IPS DF 19.7 (cell line): ENCODE data around the gene RNF151.
"Not testable (repeated sequence)": the region's sequence is repeated elsewhere in the genome, so short reads cannot be mapped to it uniquely, and the experiment has no call there.

ENCODE experiments used
- DNase-seq: peaks from one replicate; pipeline ENCODE4 v3.0.0-alpha.2; 2013; ENCODE audit warnings: low read depth, low spot score

The RNF151 gene

DNA sequence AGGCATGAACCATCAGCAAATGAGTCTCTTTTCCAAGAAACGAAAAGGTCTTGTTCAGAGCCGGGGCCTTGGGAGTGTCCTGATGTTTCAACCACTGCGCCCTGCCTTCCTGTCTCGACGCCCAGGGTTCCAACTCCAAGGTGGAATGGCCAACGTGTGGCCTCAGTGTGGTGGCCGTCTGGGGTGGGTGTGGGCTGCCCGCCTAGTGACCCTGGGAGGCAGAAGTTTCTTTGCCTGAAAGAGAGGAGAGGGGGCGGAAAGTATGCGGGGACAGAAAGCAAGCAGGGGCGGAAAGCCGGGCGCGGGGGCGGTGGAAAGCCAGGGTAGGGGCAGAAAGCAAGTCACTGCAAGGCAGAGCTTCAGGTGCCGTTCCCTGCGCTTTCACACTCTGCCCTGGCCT lies 27.7 kb upstream of the RNF151 start:
- no peak for DNase-seq

DNA sequence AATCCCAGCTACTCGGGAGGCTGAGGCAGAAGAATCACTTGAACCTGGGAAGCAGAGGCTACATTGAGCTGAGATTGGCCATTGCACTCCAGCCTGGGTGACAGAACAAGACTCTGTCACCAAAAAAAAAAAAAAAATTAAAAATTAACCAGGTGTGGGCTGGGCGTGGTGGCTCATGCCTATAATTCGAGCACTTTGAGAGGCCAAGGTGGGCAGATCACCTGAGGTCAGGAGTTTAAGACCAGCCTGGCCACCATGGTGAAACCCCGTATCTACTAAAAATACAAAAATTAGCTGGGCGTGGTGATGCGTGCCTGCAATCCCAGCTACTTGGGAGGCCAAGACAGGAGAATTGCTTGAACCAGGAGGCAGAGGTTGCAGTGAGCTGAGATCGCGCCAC lies 26.8 kb upstream of the RNF151 start:
- DNase-seq = not testable (repeated sequence)

DNA sequence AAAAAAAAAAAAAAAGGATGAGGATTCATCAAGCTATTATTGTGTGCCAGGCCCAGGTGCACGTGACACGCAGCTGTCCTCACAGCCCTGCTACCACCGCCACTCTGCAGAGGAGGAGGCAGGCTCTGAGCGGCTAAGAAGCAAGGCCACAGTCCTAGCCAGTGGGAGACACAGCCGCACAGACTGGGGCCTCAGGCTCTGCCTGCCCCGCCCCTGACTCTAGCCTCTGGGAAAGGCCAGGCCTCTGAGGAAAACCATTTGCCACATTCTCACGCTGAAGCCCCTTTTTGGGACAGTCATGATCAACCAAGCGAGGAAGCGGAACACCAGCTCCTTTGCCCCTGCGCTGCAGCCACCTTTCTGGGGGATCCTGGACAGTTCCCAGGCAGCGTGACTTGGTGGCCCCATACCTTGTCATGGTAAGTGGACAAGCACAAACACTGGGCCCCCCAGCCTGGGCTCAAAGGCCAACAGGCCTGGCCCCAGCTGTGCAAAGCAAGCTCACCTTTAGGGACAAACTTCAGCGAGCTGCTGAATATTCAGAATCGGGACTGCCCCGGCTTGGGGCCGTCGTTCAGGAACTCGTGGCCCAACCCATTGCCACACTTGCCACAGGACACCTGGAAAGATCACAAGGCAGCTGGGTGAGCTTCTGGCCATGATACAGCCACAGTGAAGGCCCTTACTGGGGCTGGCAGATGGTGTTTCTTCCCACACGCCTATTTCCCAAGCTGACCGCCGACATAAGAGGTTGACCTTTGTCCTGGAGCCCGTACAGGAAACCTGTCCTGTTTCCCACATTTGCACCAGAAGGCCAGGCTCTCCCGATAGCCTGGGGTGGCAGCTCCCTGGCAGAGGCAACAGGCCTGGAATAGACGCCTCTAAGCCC lies 26.1 kb upstream of the RNF151 start:
- no peak for DNase-seq

DNA sequence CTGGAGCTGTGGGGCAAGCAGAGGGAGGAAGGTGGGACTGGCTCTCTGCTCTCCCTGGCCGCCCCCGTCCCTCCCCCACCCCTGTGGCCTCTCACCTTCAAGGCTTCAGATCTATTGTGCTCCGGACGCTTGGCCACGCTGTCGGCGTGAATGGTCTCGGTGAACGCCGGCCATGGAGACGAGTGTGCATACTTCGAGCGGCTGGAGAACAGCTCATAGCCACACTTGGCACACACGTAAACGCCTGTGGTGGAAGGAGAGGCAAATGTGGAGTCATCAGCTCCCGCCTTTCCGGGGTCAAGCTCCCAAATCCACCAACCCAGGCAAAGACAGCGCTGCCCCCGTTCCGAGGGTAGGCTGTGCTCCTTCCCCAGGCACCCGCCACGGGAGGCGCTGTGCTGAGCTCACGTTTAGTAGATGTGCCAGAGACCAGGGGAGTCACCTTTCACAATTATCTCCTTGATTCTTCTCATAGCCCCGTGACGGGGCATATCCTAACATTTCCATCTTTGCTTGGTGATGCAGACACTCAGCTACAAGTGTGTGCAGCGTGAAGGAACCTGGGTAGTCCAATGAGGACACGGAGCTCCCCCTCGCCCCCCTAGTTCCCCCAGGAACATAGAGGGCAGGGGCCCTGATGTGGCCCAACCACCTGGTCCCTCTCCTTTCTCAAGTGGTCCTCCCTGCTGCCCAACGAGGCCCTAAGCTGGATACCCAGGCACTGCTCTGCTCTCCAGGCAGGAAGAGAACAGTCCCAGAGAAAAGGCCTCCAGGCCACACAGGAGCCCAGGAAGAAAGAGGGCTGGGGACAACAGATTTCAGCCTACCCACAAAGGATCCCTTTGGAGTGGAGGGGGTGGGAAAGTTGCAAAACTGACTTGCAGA lies 25.3 kb upstream of the RNF151 start:
- DNase-seq = no peak

DNA sequence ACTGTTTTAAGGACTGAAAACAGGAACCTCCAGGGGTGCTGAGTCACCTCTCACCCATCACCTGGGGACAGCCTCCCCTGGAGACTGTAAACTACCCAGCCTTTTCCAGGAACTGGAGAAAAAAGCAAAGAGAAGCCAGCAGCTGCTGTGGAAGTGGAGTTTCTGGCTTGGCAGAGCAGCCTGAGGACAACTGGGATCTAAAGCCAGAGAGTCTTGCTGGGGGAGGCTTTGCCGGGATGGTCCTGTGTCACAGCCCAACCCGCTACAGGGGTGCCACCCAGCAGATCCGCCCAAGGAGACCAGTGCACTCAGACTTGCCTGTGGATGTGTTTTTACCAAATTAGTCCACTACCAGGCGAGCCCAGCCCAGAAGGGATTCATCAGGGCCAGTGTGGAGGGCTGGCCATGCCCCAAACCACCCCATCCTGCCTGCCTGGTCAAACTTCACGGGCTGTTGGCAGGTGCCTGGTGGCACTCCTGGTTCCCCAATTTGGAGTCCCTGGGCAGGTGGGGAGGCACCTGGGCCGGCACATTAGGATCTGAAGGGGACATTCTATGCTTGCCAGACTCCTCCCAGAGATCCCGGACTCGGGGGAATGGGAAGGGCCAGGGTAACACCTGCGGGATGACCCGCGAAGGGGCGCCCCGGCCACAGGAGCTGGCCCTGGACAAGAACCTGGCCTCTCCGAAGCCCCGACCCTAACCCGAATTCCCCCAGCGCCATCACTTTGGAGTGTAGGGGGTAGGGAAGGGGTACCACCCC lies 24.4 kb upstream of the RNF151 start:
- DNase-seq = no peak

- DNase-seq = no peak
Measured at GRCh38 chr16:1942810-1943726, 23.6 kb upstream of the RNF151 start, which contains the start of gene MSRB1. Gene MSRB1, minus strand, starts transcription at chr16:1943199. Its CDS starts 43 bp downstream, at chr16:1943156.

- DNase-seq = no peak
Measured at GRCh38 chr16:1944612-1945199, 21.9 kb upstream of the RNF151 start.

DNA sequence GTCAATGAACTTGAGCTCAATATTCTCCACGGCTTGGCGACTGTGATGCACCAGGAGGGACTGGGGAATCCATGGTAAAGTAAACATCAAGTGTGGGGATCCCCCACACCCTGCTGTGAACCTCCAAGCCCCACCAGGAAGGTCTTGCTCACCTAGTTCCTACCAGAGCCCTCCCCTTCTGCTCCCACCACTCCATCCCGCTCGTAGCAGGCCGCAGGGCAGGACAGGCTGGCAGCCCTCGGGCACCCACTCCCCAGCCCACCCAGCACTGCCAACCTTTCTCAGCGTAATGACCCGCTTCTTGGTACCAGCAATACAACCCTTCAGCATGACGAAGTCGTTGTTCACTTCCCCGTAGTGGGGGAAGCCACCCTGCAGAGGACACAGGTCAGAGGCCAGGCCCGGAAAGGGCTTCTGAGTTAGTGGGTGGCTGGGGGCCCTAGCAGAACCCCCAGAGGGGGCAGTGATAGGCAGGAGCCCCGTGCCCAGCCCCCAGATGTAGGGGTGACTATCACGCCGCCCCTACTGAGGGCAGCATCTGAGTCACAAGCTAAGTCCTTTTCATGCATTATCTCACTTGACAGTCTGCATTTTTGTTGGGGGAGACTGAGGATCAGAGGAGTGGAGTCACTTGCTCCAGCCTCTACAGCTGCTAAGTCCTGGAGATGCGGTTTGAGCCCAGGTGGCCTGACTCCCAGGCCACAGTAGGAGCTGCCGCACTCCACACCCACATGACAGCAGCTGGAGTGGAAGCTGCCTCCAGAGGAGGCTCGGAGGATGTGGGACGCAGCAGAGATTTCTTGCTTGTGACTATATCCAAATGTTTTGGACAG lies 20.9 kb upstream of the RNF151 start:
- DNase-seq = no peak

- DNase-seq = no peak
Measured at GRCh38 chr16:1946495-1947368, 19.9 kb upstream of the RNF151 start.

DNA sequence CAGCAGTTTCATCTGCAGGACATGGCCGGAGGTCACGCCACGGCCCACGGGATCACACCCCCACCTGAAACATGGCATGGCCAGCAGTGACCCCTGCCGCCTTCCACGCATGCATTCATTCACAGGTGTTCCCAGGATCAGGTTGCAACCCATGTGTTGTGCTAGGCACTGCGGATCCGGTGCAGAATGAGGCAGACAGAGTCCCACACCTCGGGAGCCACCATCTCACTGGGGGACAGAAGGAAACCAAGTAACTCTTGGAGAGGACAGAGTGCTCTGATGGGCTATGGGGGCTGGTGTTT lies 19.3 kb upstream of the RNF151 start:
- no peak for DNase-seq

DNA sequence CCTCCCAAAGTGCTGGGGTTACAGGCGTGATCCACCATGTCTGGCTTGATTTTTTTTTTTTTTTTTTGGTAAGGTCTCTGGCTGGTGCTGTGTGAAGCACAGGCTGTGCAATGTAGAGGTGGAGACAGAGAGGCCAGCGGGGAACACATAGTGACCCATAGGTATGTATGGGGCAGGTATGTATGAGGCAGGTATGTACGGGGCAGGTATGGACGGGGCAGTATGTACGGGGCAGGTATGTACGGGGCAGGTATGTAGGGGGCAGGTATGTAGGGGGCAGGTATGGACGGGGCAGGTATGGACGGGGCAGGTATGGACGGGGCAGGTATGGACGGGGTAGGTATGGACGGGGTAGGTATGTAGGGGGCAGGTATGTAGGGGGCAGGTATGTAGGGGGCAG lies 17.1 kb upstream of the RNF151 start:
- no peak for DNase-seq

- DNase-seq = no peak
Measured at GRCh38 chr16:1950047-1950446, 16.6 kb upstream of the RNF151 start.

- no peak for DNase-seq
Measured at GRCh38 chr16:1950559-1950958, 16.1 kb upstream of the RNF151 start.

DNA sequence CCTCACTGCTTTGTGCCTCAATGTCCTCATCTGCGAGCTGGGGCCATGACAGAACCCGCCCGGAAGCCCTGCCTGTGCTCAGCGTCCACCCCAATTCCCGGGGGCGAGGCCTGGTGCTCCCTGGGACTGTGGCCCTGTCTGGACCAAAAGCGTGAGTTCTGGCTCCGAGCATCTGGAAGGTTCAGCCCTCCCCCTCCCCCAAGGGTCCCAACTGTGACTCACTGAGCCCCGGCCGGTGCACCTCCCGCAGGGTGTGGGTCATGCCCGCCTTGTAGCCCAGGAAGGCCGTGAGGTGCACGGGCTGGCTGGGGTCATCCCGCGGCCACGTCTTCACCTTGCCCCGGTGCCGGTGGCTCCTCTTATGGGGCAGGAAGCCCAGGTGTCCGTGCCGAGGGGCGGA lies 12.9 kb upstream of the RNF151 start:
- DNase-seq = no peak

- not testable (repeated sequence) for DNase-seq
Measured at GRCh38 chr16:1957434-1958142, 9.1 kb upstream of the RNF151 start.

DNA sequence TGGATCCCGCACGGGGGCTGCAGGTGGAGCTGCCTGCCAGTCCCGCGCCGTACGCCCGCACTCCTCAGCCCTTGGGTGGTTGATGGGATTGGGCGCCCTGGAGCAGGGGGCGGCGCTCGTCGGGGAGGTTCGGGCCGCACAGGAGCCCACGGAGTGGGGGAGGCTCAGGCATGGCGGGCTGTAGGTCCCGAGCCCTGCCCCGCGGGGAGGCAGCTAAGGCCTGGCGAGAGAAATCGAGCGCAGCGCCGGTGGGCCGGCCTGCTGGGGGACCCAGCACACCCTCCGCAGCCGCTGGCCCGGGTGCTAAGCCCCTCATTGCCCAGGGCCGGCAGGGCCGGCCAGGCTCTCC lies 8.5 kb upstream of the RNF151 start:
- not testable (repeated sequence) for DNase-seq

DNA sequence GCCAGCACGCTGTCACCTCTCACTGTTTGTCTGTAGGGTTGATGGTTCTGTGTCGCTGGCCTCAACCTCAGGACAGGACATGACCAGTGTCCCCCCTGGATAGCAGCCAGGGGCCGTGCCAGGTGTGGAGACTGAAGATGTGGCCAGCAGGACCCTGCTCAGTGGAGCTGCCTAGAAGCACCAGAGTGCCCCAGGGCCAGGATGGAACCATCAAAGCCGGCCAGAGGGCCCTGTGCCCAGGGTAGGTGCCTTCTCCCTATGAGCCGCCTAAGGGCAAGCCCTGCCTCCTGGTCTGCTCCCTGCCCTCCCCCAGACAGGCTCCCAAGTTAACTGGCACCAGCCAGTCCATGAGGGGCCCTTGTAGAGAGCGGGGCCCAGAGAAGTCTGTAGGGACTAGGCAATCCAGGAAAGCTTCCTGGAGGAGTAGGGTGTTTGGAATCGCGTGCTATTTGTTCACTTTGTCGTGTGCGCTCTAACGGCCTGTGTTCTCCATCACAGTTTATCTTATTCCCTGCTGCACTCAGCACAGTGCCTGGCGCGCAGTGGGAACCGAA lies 7.9 kb upstream of the RNF151 start:
- no peak for DNase-seq
